Hematopoietic multipotent progenitor cell (in vitro differentiated cells): Measurements from ENCODE around the gene TM4SF5. TPM values are rescaled to one million over a fixed set of nuclear protein-coding genes. Genes with fewer than 3 reads are reported as not detected.

ENCODE experiments used
- DNase-seq, 3 donors: peaks; one replicate each; pipeline ENCODE4 v3.0.0-alpha.2; 2011 to 2015; ENCODE audit warnings: low read depth in 2 of 3, low spot score in 2 of 3
- total RNA-seq: library from RNA; depleted of rRNA; stranded (reverse); fragments of >200 nt; gene quantifications from one replicate; pipeline ENCODE4 v1.2.3, GENCODE V29; 2012

TM4SF5 gene
- total RNA-seq, 1 donor = not detected

GRCh38 chr17:4788159-4788806 is 16.6 kb downstream of the TM4SF5 start:
- DNase-seq = no peak

GRCh38 chr17:4788807-4789700 is 17.4 kb downstream of the TM4SF5 start, which contains the start of gene GLTPD2:
GLTPD2 (plus strand) TSS chr17:4788964; CDS start chr17:4789012, 48 bp downstream.
- DNase-seq = no peak

GRCh38 chr17:4789701-4789950 is 17.9 kb downstream of the TM4SF5 start:
- DNase-seq = peak in 1 of 3 donors; percentile 60

- DNase-seq = peak; percentile 65 to 78 (median 67)
Measured at GRCh38 chr17:4789951-4790704, 18.4 kb downstream of the TM4SF5 start.

GRCh38 chr17:4790705-4791088 is 19.0 kb downstream of the TM4SF5 start:
- DNase-seq = no peak

- no peak for DNase-seq
Measured at GRCh38 chr17:4795168-4795567, 23.5 kb downstream of the TM4SF5 start.

- DNase-seq = no peak
Measured at GRCh38 chr17:4796552-4796920, 24.9 kb downstream of the TM4SF5 start.

- DNase-seq = no peak
Measured at GRCh38 chr17:4800462-4801196, 28.9 kb downstream of the TM4SF5 start.

- DNase-seq = no peak
Measured at GRCh38 chr17:4802228-4802627, 30.5 kb downstream of the TM4SF5 start, which contains the start of gene C17orf114. C17orf114 (minus strand) TSS chr17:4802328.

GRCh38 chr17:4806456-4806776 is 34.7 kb downstream of the TM4SF5 start:
- no peak for DNase-seq

GRCh38 chr17:4806777-4807604 is 35.3 kb downstream of the TM4SF5 start, which contains the start of gene PLD2:
PLD2 (plus strand) TSS chr17:4807152; CDS start chr17:4807773, 621 bp downstream.
- DNase-seq = peak; percentile 66 to 82 (median 81)

- DNase-seq = no peak
Measured at GRCh38 chr17:4807605-4808377, 36.1 kb downstream of the TM4SF5 start.

- no peak for DNase-seq
Measured at GRCh38 chr17:4808378-4808767, 36.7 kb downstream of the TM4SF5 start.

GRCh38 chr17:4810696-4811290 is 39.1 kb downstream of the TM4SF5 start:
- DNase-seq = peak in 1 of 3 donors; percentile 43

- no peak for DNase-seq
Measured at GRCh38 chr17:4811471-4811870, 39.8 kb downstream of the TM4SF5 start.

GRCh38 chr17:4812690-4813089 is 41.0 kb downstream of the TM4SF5 start:
- DNase-seq = no peak

- DNase-seq = no peak
Measured at GRCh38 chr17:4815043-4815675, 43.5 kb downstream of the TM4SF5 start.

GRCh38 chr17:4816826-4817225 is 45.1 kb downstream of the TM4SF5 start:
- no peak for DNase-seq
